NCI-H2196 treated with DMSO at 0.1 percent for 48 hours (cell line): ENCODE measurements around the gene IRF2BP2.

Experiments used
- DNase-seq: peaks from one replicate; lab custom pipeline; 2025; ENCODE audit not compliant: unreplicated experiment; lab: John Stamatoyannopoulos, UW

The IRF2BP2 gene

DNA sequence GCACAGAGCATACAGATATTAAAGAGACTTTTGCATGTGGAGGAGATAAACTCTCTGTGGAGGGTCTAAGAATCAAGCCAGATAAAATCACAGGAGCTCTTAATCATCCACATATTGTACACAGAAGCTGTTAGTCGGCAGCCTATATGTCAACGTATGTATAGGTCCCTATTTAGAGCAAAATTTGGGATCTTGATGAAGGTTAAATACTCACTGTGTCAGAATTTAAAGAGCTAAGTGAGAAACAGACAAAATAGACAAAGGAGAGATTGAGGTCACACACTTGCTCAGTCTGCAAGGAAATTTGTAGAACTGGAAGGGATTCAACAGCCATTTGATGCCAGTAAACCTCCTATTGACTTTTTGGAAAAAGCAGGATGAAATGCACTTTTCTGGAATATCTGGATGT, 4.1 kb upstream of the IRF2BP2 start:
- no peak for DNase-seq

DNA sequence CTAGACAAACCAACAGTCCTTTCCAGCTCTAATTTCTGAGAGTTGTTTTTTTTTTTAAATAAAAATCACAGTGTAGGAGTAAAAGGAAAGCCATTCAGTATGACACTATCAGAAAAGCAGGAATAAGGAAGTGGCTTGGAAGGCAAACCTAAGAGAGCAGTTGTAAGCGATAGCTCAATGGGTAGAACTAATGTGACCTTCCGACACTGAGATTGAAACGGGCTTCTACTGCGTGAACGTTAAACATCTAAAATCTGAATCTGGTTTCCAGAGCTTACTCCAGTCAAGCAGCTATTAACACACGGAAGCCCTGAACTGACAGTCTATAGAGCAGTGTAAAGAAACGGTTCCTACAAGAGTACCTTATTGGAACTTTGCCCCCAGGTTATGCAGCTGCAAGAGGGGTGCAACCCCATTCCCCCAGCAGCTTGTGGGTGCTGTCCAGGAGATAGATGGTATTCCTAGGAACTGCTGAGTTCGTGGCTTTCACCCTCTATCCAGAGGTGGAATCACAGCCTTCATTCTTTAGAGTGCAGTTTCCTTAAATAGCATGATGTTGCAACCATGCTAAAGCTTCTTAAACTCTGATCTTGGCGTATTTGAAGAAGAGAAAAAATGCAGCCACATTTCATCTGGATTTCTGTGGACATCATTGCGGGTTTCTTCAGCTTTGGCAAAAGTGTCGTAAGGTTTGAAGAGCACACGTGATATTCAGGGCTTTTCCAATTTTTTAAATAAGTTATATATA, 3.3 kb upstream of the IRF2BP2 start:
- no peak for DNase-seq

DNA sequence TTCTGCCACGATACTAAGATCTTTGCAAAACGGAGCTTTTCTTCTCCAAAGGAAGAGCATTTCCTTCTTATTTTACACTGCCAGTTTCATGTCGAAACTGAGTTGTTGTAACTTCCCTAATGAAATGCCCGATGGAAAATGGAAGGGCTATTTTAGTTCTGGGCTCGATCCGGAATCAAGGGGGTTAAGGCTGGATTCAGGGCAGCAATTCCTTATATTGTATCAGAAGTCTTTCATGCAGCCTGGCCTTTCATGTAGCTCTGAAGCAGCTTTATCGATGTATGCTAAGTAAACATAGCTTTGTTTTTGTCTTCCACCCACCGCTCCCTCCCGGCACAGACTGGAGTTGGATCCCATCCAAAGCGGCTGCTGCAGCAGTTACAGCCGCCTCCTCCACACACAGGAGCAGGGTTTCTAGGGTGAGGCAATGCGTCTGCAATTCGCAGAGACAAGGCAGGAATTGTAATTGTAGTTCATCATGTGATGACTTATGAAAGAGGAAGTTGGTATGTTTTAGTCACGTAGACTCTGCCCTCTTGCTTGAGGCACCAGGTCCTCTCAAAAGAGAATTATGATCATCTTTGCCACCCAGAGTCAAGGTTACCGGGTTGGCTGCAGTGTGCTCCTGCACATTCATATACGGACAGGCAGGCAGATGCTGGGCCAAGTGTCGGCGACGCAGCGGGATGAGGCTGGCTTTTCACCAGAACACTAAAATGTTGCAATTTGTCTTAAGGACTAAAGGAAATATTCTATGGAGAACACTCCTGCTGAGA, 2.6 kb upstream of the IRF2BP2 start:
- DNase-seq, result peak; percentile 73

DNA sequence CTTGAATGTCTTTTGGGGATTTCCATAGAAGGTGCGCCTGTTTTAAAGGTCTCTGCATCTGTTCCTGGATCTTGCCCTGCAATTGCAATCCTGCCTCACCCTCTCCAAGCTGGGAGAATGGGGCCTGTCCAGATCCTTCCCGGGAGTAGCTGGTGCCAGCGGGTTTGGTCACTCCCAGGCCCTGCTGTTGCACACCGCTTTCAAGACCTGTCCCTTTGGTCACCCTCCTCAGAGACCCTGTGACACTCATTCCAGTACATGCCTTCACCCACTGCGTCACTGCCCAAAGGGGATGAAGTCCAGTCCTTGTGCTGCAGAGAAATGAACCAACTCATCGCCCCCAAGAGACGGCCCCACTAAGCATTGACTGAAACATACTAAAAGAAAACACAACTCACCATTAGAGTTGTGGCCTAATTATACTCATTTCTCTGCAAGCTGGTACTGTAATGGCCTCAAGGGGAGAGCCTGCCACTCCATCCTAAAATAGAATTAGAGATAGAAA, 1.9 kb upstream of the IRF2BP2 start:
- DNase-seq, result no peak

DNA sequence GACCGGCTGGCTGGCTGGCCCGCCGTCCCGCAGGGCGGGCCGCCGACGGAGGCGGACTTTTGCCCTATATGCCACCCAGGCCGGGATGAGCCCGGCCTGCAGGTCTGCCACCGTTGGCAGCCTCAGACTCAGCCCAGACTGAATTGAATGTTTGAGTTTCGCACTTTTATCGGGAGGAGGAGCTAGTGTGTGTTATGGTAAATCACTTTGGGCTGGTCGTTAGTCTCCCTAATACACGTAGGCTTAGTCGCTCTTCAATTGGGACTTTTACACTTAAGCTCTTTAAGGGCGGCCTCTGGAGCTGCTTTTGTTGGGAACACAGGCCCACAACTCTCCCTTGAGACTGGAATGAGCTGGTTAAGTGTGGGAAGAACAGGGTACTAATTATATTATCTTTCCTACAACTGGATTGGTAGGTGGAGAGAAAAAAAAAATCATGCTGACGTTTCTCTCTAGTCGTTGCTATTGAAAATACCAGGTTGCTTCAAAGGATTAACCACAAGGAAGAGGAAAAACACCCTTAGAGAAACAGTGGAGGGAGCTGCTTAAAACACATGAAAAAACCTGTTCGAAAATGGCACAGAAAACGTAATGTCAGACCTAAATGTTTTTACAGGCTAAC, 1.4 kb upstream of the IRF2BP2 start:
- DNase-seq, result peak; percentile 46

DNA sequence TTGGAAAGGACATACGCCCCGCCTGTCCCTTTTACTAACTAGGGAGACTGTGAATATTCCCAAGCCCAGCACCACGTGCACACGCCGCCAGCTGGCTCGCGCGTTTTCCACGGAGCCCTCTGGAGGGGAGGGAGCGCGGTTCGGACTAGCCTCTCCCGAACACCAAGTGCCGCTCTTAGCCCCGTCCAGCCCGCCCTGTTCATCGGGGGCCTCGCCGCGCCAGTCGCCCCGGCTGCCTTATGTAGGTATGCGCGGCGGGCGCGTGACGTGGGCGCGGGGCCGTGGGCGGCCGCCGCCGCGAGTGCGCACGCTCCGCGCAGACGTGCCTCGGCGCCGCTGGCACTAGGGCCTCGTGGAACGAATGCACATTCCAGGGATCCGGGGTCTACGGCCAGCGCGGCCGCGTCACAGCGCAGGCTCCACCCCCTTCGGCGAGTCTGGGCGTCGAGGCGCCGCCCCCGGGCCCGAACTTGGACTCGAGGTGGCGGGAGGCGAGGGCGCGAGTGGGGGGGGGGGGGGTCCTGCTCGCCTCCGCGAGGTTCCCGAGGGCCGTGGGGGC, 767 bp upstream of the IRF2BP2 start:
- DNase-seq, result peak; percentile 61

DNA sequence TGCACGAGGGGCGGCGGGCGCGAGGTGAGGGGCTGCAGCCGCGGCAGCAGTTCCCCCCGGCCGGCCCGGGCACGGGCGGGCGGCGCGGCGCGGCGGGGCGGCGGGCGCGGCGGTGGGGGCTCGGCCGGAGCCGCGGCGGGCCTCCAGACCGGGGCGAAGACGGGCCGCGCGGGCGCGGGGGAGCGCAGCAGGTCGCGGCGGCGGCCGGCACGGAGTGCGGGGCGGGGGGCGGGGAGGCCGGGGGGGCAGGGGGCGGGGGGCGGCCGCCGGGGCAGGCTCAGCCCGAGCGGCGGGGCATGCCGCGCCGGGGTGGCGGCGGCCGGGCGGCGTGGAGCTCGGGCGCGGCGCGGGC, 311 bp downstream of the IRF2BP2 start:
- DNase-seq, result no peak

DNA sequence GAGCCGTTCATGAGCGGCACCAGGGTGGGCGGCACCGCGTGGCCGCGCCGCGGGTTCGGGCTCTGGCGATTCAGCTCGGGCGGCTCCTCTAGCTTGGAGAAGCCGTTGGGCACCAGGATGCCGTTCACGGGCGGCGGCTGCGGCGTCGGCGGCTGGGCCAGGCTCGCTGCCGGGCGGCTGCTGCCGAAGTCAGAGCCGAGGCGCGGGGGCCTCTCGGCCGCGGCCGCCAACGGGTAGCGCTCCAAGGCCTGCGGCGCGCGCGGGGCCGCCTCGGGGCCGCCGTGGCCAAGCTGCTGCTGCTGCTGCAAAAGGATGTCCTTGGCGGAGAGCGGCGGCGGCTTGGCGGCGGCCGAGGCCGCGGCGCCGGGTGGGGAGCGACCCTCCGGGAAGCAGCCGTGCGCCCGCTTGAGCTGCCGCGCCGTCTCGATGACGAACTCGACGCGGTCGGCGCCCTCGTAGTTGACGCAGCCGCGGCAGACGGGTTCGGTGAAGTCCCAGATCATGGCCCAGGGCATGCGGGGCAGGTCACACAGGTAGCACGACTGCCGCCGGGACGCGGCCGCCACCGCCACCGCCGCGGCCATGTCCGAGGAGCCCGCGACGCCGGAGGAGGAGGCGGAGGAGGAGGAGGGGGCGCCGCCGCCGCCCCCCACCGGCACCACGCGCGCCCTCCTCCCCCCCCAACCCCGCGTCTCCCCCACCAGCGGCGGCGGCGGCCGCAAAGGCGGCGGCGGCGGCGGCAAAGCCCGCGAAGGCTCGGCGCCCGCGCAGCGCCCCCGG, 877 bp downstream of the IRF2BP2 start:
- DNase-seq, result no peak

DNA sequence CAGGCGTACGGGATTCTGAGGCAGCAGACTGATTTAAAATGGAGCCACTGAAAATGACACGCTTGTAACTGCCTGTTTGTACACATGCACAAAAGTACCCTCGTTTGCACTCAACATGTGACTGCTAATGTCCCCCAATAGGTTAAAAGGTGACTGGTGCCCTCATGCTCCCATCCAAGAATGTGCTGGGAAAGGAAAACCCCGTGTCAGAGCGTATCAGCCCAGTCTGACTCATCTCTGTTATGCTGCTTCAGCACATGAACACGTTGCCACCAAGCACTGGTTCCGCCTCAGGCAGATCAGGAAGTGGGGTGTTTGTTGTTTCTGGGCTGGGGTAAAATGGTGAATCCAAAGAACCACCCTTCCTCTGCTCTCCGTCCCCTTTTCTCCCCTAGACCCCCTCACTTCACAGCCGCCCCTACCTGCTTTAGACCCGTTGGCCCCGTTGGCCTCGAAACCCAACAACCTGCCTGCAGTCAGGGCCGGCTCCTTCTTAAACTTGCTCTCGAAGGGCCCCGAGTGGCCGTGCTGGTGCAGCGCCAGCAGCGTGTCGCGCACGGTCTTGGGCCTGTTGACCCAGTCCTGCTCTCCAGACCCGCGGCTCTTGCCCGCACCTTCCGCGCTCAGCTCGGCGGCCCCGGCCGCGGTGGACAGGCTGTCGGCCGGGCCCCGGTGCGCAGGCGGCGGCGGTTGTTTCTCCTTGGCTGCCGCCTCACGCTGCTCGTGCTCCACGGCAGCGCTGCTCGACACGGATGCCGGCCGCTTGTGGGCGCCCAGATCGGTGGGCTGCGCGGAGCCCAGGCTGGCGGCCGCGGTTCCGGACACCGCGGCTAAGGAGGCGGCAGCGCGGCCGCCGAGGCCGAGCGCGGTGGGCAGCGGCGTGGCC, 1.7 kb downstream of the IRF2BP2 start:
- DNase-seq, result no peak

DNA sequence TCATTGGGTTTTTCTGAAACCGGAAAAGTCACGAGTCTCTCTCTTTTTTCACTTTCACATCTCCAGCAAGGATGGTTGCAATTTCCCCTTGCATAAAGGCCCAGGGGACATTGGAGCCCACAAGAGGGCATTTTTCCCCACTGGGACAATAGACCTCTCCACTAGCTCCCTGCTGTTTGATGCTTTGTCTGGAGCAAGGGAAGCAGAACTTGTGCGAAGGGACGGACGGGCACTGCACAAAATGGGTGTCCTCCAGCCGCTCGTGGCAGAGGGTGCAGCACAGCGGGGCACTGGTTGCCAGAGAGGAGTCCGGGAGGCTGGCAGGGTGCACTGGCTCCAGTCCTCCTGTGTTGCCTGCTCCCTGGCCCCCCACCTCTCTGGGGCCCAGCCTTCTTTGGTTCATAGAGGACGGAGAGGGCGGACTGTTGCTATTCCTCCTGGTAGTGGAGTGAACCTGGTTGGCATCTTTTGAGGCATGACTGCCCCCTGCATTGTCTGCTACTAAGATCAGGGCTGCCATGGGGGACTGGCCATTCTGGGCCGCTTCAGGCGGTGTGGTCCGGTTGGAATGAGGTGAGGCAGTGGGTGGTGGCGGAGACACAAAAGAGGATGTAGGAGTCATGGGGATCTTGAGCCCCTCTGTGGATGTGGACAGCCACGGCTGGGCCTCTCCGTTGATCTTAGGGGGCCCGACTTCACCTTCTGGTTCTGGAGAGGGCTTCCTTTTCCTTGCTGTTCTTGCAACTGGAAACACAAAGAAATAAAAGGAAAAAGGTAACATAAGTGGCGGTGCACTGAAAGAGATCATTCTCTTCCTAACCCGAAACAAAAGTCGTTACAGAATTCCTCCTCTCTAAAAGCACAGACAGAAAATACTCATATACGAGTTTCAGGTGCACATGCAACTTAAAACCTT, 2.6 kb downstream of the IRF2BP2 start:
- DNase-seq, result no peak

DNA sequence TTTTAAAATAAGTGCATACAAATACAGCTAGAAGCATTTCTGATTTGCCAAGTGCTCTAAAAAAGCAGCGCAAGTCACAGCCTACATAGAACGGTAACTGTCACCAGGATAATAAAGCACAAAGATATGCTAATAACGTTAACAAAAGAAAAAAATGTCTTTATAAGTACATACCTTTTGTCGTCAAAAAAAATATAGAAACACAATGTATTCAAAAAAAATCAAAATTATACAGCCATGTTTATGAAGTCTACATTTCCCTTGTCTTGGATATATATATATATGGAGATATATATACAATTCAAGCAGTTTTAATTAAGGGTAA, 3.2 kb downstream of the IRF2BP2 start:
- no peak for DNase-seq

DNA sequence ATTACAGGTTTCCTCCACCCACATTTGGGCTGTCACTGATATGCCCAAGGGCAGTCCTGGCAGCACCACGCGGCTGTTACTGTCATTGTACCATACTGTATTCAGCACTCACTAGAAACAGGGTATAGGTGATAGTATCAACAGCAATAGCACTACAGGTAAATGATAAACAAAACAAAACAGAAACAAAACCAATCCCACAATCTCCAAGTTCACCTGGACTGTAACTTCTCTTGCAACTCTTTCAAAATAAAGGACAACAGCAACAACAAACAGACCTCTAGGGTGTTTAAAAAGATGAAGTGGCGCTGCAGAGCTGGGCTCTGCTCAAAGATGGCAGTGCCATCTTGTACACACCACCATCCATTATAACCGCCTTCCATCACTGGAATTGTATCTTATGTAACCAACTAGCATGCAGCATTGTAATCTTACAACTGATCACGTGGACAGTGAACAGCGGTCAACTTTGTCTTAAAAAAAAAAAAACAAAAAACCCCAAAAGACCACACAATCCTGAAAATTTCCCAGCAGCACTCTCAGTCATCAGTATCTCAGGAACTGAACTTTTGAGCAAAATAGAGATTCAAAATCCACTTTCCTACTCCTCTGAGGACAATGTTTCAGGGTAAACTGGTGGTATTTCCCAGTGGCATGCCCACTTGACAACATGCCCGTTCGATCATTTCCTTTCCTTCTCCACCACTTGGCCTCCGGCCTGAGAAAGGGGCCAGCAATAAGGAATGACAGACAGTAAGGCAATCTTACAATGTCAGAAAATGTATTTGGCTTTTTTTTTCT, 3.8 kb downstream of the IRF2BP2 start:
- DNase-seq, result no peak

DNA sequence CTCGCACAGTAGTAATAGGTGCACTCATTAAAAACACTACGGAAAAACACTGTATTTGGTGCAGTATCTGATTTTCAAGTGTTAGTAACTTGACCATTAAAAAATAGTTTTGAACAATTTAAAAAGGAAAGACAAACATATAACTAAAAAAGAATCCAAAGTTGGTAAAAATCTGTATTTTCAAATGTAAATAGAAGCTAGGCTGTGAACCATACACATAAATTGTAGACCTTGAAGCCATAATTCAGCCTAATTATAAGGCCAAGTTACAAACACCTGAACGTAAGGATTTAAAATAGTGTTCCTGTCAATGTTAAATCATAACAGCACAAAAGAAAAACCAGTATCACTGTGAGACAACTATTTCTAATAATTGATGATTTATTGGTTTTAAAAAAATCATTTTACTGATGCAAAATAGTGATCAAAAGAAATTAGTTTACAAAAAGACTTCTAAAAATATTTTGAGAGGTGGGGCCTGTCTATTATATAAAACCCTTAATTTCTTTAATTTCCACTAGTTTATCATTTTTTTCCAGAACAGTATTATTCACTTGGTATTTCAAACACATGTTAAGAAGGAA, 4.5 kb downstream of the IRF2BP2 start:
- DNase-seq, result no peak

DNA sequence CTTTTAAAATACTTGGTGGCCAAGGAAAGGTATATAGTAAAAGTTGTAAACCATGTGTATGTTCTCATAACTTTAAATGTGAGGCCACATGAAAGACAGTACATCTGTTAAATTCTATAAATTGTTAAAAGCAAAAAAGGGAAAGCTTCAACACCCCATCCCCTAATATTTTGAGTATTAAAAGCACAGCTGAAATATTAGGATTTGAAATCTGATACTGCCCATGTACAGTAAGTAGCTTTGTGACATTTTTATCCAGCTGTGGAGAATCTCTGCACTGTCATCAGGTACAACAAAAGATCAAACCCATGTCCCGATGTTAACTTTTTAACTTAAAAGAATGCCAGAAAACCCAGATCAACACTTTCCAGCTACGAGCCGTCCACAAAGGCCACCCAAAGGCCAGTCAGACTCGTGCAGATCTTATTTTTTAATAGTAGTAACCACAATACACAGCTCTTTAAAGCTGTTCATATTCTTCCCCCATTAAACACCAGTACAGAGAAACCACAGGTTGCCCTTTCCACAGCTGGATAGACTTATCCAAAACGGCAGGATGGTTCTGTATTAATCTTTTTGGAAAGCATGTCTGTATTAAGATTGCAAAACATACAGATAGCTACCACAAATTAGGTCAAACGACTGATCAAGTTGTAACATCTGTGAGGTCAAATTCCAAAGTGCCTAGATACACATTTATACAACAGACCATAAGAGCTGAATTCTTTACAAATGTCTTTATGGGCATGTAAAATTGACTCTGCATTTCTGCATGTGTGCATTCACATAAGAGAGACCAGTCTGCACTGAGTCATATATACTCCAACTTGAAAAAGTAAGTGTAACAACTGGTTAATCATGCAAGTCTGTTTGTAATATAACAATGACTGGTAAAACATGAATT, 5.2 kb downstream of the IRF2BP2 start:
- DNase-seq, result no peak

DNA sequence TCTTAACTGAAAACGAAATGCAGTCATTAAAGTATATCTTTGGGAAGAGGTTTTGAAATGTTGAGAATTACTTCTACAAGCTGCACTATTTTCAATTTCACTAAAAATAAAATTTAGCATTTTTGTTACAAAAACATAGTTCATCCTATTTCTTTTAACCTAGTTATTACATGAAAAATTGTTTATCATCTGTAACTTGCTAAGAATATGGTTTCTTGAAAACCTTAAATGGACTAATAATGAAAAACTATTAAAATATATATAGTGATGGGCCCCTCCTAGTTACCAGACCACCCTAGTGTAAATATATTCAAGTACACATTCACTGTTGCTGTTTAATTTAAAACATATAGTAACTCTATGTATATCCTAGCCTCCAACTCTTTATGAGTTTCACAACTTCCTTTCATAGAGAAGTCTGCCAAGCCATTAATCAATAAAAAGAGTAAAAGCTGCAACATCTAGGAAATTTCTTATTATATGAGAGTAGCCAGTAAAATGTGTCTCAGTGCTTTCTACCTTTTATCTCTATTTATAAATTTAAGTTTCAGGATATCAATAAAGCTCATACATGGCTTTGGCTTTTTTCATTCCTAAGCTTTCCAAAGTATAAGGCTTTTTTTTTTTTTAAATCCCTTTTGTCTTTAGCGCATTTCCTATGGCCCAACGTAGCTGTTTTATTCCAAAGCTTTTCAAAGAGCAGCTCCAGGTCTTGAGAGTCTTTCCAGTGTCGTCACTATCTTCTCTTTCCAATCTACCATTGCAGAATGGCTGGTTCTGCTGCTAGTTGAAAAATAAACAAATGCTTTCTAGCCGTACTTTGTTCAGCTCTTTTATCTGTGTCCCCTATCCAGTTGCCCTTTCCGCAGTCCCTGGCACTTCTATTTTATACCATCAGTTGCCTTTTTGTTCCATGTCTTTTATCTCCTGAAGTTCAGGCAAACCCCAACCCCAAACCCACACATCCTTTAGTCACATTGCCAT, 6.5 kb downstream of the IRF2BP2 start:
- DNase-seq, result no peak
